ENCODE data around the gene ACP5. TPM values are rescaled to one million over a fixed set of nuclear protein-coding genes. Genes with fewer than 3 reads are reported as not detected.

The ACP5 gene
- polyA plus RNA-seq, 1 donor from 2014 or later, result not detected

Other genes with a start within 250 kb of the ACP5 start
- 16.7 and 19.3 TPM in 2 replicates for gene RAB3D, start 238.0 kb downstream of the ACP5 start, polyA plus RNA-seq
- gene TMEM205, start 231.4 kb downstream of the ACP5 start, polyA plus RNA-seq, result 113 and 136 TPM in 2 replicates
- 2.4 TPM in 1 of 2 replicates, not detected in the other for gene CCDC159, start 231.1 kb downstream of the ACP5 start, polyA plus RNA-seq
- 44.1 and 47.6 TPM in 2 replicates for gene PLPPR2, start 222.2 kb downstream of the ACP5 start, polyA plus RNA-seq
- 2.1 and 2.4 TPM in 2 replicates for gene SWSAP1, start 203.0 kb downstream of the ACP5 start, polyA plus RNA-seq
- 3.1 and 5.8 TPM in 2 replicates for gene EPOR, start 193.3 kb downstream of the ACP5 start, polyA plus RNA-seq
- gene RGL3, start 158.3 kb downstream of the ACP5 start, polyA plus RNA-seq, result not detected in 2 replicates
- gene ODAD3, start 142.5 kb downstream of the ACP5 start, polyA plus RNA-seq, result 3.4 and 5.4 TPM in 2 replicates
- gene PRKCSH, start 142.0 kb downstream of the ACP5 start, polyA plus RNA-seq, result 29.6 and 70.2 TPM in 2 replicates
- 38.7 and 68.9 TPM in 2 replicates for gene ELAVL3, start 96.6 kb downstream of the ACP5 start, polyA plus RNA-seq
- 16.5 and 24.6 TPM in 2 replicates for gene ZNF653, start 71.8 kb downstream of the ACP5 start, polyA plus RNA-seq
- 98.3 and 99.0 TPM in 2 replicates for gene ECSIT, start 48.5 kb downstream of the ACP5 start, polyA plus RNA-seq
- gene CNN1, start 38.8 kb downstream of the ACP5 start, polyA plus RNA-seq, result 0.18 TPM in 1 of 2 replicates, not detected in the other
- 38.0 and 64.8 TPM in 2 replicates for gene ELOF1, start 18.4 kb downstream of the ACP5 start, polyA plus RNA-seq
- gene ZNF627, start 19.8 kb upstream of the ACP5 start, polyA plus RNA-seq, result 84.3 and 91.6 TPM in 2 replicates
- 7.8 and 13.6 TPM in 2 replicates for gene ZNF823, start 161.3 kb upstream of the ACP5 start, polyA plus RNA-seq
- gene ZNF441, start 189.4 kb upstream of the ACP5 start, polyA plus RNA-seq, result 137 and 138 TPM in 2 replicates
- 26.0 and 29.8 TPM in 2 replicates for gene ZNF491, start 220.9 kb upstream of the ACP5 start, polyA plus RNA-seq
- 24.7 and 26.6 TPM in 2 replicates for gene ZNF440, start 236.6 kb upstream of the ACP5 start, polyA plus RNA-seq